IPS DF 19.7 (cell line): ENCODE results near the gene GRAMD1B.

Experiments used
- DNase-seq: peaks from one replicate; pipeline ENCODE4 v3.0.0-alpha.2; 2013; ENCODE audit warnings: low read depth, low spot score

Gene GRAMD1B

GRCh38 chr11:123587559-123587958 lies 157.5 kb downstream of the GRAMD1B start:
- DNase-seq = no peak

- DNase-seq = no peak
Measured at GRCh38 chr11:123588117-123588863, 158.2 kb downstream of the GRAMD1B start.

- no peak for DNase-seq
Measured at GRCh38 chr11:123588864-123589262, 158.8 kb downstream of the GRAMD1B start.

- DNase-seq = no peak
Measured at GRCh38 chr11:123590296-123590912, 160.3 kb downstream of the GRAMD1B start.

GRCh38 chr11:123593570-123593969 lies 163.5 kb downstream of the GRAMD1B start:
- no peak for DNase-seq

GRCh38 chr11:123594188-123594901 lies 164.3 kb downstream of the GRAMD1B start:
- DNase-seq = no peak

GRCh38 chr11:123594921-123595320 lies 164.9 kb downstream of the GRAMD1B start:
- DNase-seq = no peak

GRCh38 chr11:123597859-123598258 lies 167.8 kb downstream of the GRAMD1B start:
- no peak for DNase-seq

- no peak for DNase-seq
Measured at GRCh38 chr11:123601136-123601535, 171.1 kb downstream of the GRAMD1B start.

- no peak for DNase-seq
Measured at GRCh38 chr11:123601743-123602142, 171.7 kb downstream of the GRAMD1B start.

- no peak for DNase-seq
Measured at GRCh38 chr11:123603666-123604065, 173.6 kb downstream of the GRAMD1B start.

- no peak for DNase-seq
Measured at GRCh38 chr11:123607781-123608180, 177.7 kb downstream of the GRAMD1B start.

GRCh38 chr11:123608371-123608770 lies 178.3 kb downstream of the GRAMD1B start:
- DNase-seq = no peak

GRCh38 chr11:123608945-123609344 lies 178.9 kb downstream of the GRAMD1B start:
- DNase-seq = no peak

- DNase-seq = no peak
Measured at GRCh38 chr11:123611698-123612097, 181.6 kb downstream of the GRAMD1B start.

GRCh38 chr11:123616505-123617198 lies 186.6 kb downstream of the GRAMD1B start:
- no peak for DNase-seq

- DNase-seq = no peak
Measured at GRCh38 chr11:123622576-123622975, 192.5 kb downstream of the GRAMD1B start.

- DNase-seq = no peak
Measured at GRCh38 chr11:123624974-123625373, 194.9 kb downstream of the GRAMD1B start.

GRCh38 chr11:123628936-123629683 lies 199.0 kb downstream of the GRAMD1B start:
- DNase-seq = no peak

- DNase-seq = no peak
Measured at GRCh38 chr11:123630126-123630608, 200.1 kb downstream of the GRAMD1B start.

- no peak for DNase-seq
Measured at GRCh38 chr11:123640029-123640428, 210.0 kb downstream of the GRAMD1B start.
